HepG2 (cell line): ENCODE measurements around the gene PDCD11. TPM values are rescaled to one million over a fixed set of nuclear protein-coding genes. Genes with fewer than 3 reads are reported as not detected.

ENCODE experiments used
- CBX5 ChIP-seq: sonication (generic); formaldehyde crosslinking; IDR thresholded peaks from 2 replicates; pipeline ENCODE4 v1.4.0; 2020; ENCODE audit warnings: missing genetic modification reagents, borderline replicate concordance
- CREBL2 ChIP-seq: sonication (generic); formaldehyde crosslinking; IDR thresholded peaks from 2 replicates; pipeline ENCODE4 v1.8.1; 2023; ENCODE audit warnings: missing genetic modification reagents, mild to moderate bottlenecking, borderline replicate concordance
- FOXO4 ChIP-seq: sonication (generic); formaldehyde crosslinking; conservative IDR thresholded peaks from 2 replicates; pipeline ENCODE4 v1.8.1; 2023; ENCODE audit warnings: missing genetic modification reagents
- GTF2F1 ChIP-seq: fragments of 150-350 bp; IDR thresholded peaks from 2 replicates; pipeline ENCODE4 v1.6.1; 2014; ENCODE audit warnings: low read length
- IKZF4 ChIP-seq: sonication (generic); formaldehyde crosslinking; IDR thresholded peaks from 2 replicates; pipeline ENCODE4 v1.5.1; 2020; ENCODE audit warnings: borderline replicate concordance, mild to moderate bottlenecking, low read depth, missing genetic modification reagents; ENCODE audit errors: not compliant biosample characterization
- KDM4B ChIP-seq: sonication (generic); formaldehyde crosslinking; IDR thresholded peaks from 2 replicates; pipeline ENCODE4 v1.4.0; 2020; ENCODE audit warnings: missing genetic modification reagents
- LRRFIP1 ChIP-seq: sonication (generic); formaldehyde crosslinking; conservative IDR thresholded peaks from 2 replicates; pipeline ENCODE4 v1.4.0; 2020; ENCODE audit warnings: missing genetic modification reagents
- MZF1 ChIP-seq: sonication (generic); formaldehyde crosslinking; IDR thresholded peaks from 2 replicates; pipeline ENCODE4 v1.8.1; 2023; ENCODE audit warnings: mild to moderate bottlenecking, missing genetic modification reagents, borderline replicate concordance
- NBN ChIP-seq: fragments of 450-650 bp; conservative IDR thresholded peaks from 2 replicates; pipeline ENCODE4 v1.6.1; 2017
- PLSCR1 ChIP-seq: sonication (generic); formaldehyde crosslinking; IDR thresholded peaks from 2 replicates; pipeline ENCODE4 v1.5.0; 2020; ENCODE audit warnings: missing genetic modification reagents, mild to moderate bottlenecking, borderline replicate concordance
- RXRB ChIP-seq: IDR thresholded peaks from 2 replicates; pipeline ENCODE4 v1.6.1; 2016; ENCODE audit warnings: borderline replicate concordance, missing genetic modification reagents, missing compliant biosample characterization
- SP2 ChIP-seq: sonication (generic); formaldehyde crosslinking; IDR thresholded peaks from 2 replicates; pipeline ENCODE4 v1.5.1; 2020; ENCODE audit warnings: mild to moderate bottlenecking, missing genetic modification reagents
- SPEN ChIP-seq: sonication (generic); formaldehyde crosslinking; IDR thresholded peaks from 2 replicates; pipeline ENCODE4 v1.5.1; 2020; ENCODE audit warnings: low read depth, mild to moderate bottlenecking, missing genetic modification reagents
- XBP1 ChIP-seq: sonication (generic); formaldehyde crosslinking; IDR thresholded peaks from 2 replicates; pipeline ENCODE4 v1.5.0; 2020; ENCODE audit warnings: missing genetic modification reagents
- ZBTB14 ChIP-seq: sonication (generic); formaldehyde crosslinking; IDR thresholded peaks from 2 replicates; pipeline ENCODE4 v1.4.0; 2020; ENCODE audit warnings: missing genetic modification reagents
- ZBTB21 ChIP-seq: sonication (generic); formaldehyde crosslinking; IDR thresholded peaks from 2 replicates; pipeline ENCODE4 v1.4.0; 2020; ENCODE audit warnings: missing genetic modification reagents
- ZBTB37 ChIP-seq: sonication (generic); formaldehyde crosslinking; IDR thresholded peaks from 2 replicates; pipeline ENCODE4 v1.4.0; 2020; ENCODE audit warnings: mild to moderate bottlenecking, missing genetic modification reagents
- ZNF224 ChIP-seq: sonication (generic); formaldehyde crosslinking; IDR thresholded peaks from 2 replicates; pipeline ENCODE4 v1.5.0; 2020; ENCODE audit warnings: mild to moderate bottlenecking, missing genetic modification reagents
- ZNF275 ChIP-seq: sonication (generic); formaldehyde crosslinking; IDR thresholded peaks from 2 replicates; pipeline ENCODE4 v1.8.0; 2022; ENCODE audit warnings: missing genetic modification reagents, mild to moderate bottlenecking, inconsistent platforms, borderline replicate concordance
- ZNF441 ChIP-seq: sonication (generic); formaldehyde crosslinking; IDR thresholded peaks from 2 replicates; pipeline ENCODE4 v1.7.0; 2021; ENCODE audit warnings: missing genetic modification reagents, borderline replicate concordance
- polyA plus RNA-seq, 8 experiments: library from polyadenylated mRNA; depleted of rRNA in 3 of 8; stranded (reverse) in 7 of 8; unstranded in 1 of 8; fragments of >200 nt; fragmentation: Illumina TruSeq in 4 of 8; extraction: Trizol in 4 of 8; gene quantifications; 2 replicates each; pipeline versions ENCODE4 v1.2.1 to v1.2.3, GENCODE V29; 2011 to 2016; ENCODE audit warnings: low read depth in 4 of 8, missing spikeins in 1 of 8, mixed read lengths in 1 of 8; ENCODE audit not compliant: insufficient read depth in 1 of 8
- total RNA-seq, 5 experiments: library from RNA; depleted of rRNA; stranded (reverse); fragments of >200 nt; fragmentation: Illumina TruSeq; extraction: Trizol; gene quantifications; 2 replicates each; pipeline ENCODE4 v1.2.3, GENCODE V29; 2016; ENCODE audit warnings: low read depth in 1 of 5

Gene PDCD11
- total and polyA plus RNA-seq, 2 of the 13 experiments (the other 11 are each of a cell fraction or from before 2014, with no cell fraction given) = 12.8 to 52.8 TPM

GRCh38 chr10:103396067-103396788 lies at the start of gene PDCD11, which contains the start of gene ATP5MK (continued):
- TF ChIP-seq SP2 = peak; percentile 96
- no peak for TF ChIP-seq ZBTB37
- TF ChIP-seq ZNF441 (CRISPR knock-in tag) = no peak
- TF ChIP-seq XBP1 (CRISPR knock-in tag) = no peak
- peak; percentile 90 for TF ChIP-seq SPEN (CRISPR knock-in tag)
- peak; percentile 93; the same call in 1 of the 2 replicates for TF ChIP-seq ZNF224 (CRISPR knock-in tag)
- peak; percentile 33 for TF ChIP-seq IKZF4 (CRISPR knock-in tag)
- TF ChIP-seq NBN = no peak
- no peak; the same call in 1 of the 2 replicates for TF ChIP-seq ZBTB21 (CRISPR knock-in tag)
- TF ChIP-seq CBX5 (CRISPR knock-in tag) = peak; percentile 69; the same call in 1 of the 2 replicates
- no peak for TF ChIP-seq MZF1
- no peak for TF ChIP-seq CREBL2
- TF ChIP-seq KDM4B (CRISPR knock-in tag) = no peak
- peak; percentile 63 for TF ChIP-seq RXRB (CRISPR knock-in tag)
- no peak for TF ChIP-seq PLSCR1 (CRISPR knock-in tag)
- TF ChIP-seq ZBTB14 = 0 out of 2 replicates have a peak, but pooled peaks have one; percentile 26
- TF ChIP-seq LRRFIP1 (CRISPR knock-in tag) = no peak
- TF ChIP-seq FOXO4 (CRISPR knock-in tag) = 0 out of 2 replicates have a peak, but pooled peaks have one; percentile 75
- TF ChIP-seq GTF2F1 = no peak
- TF ChIP-seq ZNF275 (CRISPR knock-in tag) = peak; percentile 43; the same call in 1 of the 2 replicates
